Parathyroid adenoma (tissue), 2 donors: ENCODE results near the gene KCNK4.
A peak's percentile ranks its signal among the peaks of the same experiment; 100 is the strongest.

Experiments
- H2AFZ ChIP-seq: fragments of 300-600 bp; sonication (generic); one replicate; pipeline ENCODE4 v1.7.0; 2017; ENCODE audit warnings: antibody characterized with exemption, mild to moderate bottlenecking
- H3K27ac ChIP-seq: fragments of 300-600 bp; sonication (generic); one replicate; pipeline ENCODE4 v1.7.0; 2017
- H3K27me3 ChIP-seq: fragments of 300-600 bp; sonication (generic); one replicate; pipeline ENCODE4 v1.7.0; 2017; ENCODE audit warnings: low read length; ENCODE audit not compliant: control insufficient read depth, insufficient read depth
- H3K36me3 ChIP-seq: fragments of 300-600 bp; sonication (generic); one replicate; pipeline ENCODE4 v1.7.0; 2017; ENCODE audit warnings: low read length; ENCODE audit not compliant: control insufficient read depth, insufficient read depth
- H3K4me1 ChIP-seq: fragments of 300-600 bp; sonication (generic); one replicate; pipeline ENCODE4 v1.7.0; 2017; ENCODE audit warnings: control low read depth
- H3K4me2 ChIP-seq: fragments of 300-600 bp; sonication (generic); one replicate; pipeline ENCODE4 v1.7.0; 2017; ENCODE audit warnings: low read length
- H3K4me3 ChIP-seq: fragments of 300-600 bp; sonication (generic); one replicate; pipeline ENCODE4 v1.7.0; 2017; ENCODE audit warnings: low read depth, low read length
- H3K79me2 ChIP-seq: fragments of 300-600 bp; sonication (generic); one replicate; pipeline ENCODE4 v1.7.0; 2017; ENCODE audit warnings: control low read depth
- H3K9ac ChIP-seq: fragments of 300-600 bp; sonication (generic); one replicate; pipeline ENCODE4 v1.7.0; 2017; ENCODE audit warnings: mild to moderate bottlenecking
- H3K9me3 ChIP-seq: fragments of 300-600 bp; sonication (generic); one replicate; pipeline ENCODE4 v1.7.0; 2017; ENCODE audit warnings: low read length; ENCODE audit not compliant: control insufficient read depth
- TF ChIP-seq, protein P1 (sequence below): fragments of 300-600 bp; sonication (generic); IDR thresholded peaks from one replicate; pipeline ENCODE4 v1.7.0; 2017; ENCODE audit warnings: antibody characterized with exemption, mild to moderate bottlenecking
- donor health status: primary hyperparathyroidism.

KCNK4 gene

DNA sequence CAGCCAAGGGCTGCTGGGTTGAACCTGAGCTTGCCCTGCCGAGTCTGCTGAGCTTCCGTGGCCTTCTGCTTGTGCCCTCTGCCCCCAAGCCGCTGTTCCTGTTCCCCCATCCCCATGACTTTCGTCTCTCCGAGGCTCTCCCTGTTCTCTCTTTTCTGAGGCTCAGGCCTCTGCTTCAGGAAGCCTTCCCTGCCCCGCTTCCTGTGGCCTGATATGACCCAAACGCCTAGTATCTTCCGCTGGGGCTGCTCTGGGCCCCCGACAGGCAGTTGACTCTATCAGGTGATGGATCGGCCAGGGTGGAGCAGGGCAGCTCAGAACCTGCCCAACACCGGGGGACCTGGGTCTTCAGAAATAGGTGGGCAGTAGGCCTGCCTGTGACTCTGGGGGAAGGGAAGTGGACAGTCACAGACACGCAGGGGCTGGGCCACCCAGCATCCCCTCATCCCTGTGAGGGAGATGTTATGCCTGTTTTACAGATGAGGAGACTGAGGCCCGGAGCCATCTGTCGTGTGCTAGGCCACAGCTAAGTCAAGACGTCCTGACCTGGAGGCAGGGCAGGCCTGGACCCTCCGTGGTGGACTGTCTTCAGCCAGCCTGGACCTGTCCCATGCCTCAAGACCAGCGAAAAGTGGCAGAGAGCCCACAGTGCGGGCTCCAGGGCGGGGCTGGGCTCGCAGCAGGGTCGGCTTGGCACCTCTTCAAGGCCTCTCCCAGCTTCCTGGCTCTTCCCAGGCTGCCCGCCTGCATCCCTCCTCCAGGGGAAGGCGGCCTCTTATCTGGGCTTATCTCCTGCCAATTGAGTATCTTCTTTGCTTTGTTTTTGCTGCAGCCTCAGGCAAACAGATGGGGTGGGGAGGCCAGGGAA, 22.8 kb upstream of the KCNK4 start:
- Histone ChIP-seq H3K4me1 (peaks cover 10% of the 10 kb centered on the region), H3K79me2 (no peaks in the 10 kb centered on the region), H3K27ac (peak overlapping the region; percentile 97), H3K4me2 (peak overlapping the region; percentile 91), H3K9ac (no peak overlapping the region), H3K27me3 (no peaks in the 10 kb centered on the region), H3K9me3 (no peaks in the 10 kb centered on the region), H3K4me3 (peak overlapping the region; percentile 83), H2AFZ (peak overlapping the region; percentile 5), H3K36me3 (no peaks in the 10 kb centered on the region)
- TF ChIP-seq, protein P1, sequence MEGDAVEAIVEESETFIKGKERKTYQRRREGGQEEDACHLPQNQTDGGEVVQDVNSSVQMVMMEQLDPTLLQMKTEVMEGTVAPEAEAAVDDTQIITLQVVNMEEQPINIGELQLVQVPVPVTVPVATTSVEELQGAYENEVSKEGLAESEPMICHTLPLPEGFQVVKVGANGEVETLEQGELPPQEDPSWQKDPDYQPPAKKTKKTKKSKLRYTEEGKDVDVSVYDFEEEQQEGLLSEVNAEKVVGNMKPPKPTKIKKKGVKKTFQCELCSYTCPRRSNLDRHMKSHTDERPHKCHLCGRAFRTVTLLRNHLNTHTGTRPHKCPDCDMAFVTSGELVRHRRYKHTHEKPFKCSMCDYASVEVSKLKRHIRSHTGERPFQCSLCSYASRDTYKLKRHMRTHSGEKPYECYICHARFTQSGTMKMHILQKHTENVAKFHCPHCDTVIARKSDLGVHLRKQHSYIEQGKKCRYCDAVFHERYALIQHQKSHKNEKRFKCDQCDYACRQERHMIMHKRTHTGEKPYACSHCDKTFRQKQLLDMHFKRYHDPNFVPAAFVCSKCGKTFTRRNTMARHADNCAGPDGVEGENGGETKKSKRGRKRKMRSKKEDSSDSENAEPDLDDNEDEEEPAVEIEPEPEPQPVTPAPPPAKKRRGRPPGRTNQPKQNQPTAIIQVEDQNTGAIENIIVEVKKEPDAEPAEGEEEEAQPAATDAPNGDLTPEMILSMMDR = no peak

DNA sequence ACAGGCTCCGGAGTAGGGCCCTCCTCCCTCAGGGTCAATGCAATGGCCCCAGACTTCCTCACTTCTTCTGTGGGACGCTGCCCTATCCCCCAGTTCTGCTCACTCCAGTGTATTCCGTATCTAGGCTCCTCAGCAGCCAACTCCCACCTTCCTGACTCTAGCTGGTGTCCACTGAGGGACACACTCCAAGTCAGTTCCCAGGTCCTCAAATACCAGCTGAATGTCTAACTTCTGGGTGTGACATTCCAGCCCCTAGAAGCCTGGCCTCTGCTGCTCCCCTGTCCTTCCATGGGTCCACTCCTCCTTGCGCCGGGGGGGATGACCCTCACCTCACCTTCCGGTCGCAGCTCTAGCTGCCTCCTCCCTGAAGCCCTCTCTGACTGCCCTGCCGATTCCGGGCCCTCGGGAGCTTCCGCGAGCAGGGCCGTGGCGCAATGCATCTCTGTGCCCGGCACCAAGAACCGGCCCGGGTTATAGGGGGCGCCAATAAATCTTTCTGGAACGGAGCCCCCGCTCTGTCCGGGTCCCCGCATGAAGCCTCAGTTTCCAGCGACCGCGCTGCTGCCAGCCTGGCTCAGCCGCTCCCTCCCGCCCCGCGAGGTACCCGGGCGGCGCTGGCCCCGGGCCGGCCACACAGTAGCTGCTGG, 22.1 kb upstream of the KCNK4 start:
- TF ChIP-seq, protein P1 = no peak
- Histone ChIP-seq H3K27me3 (no peaks in the 10 kb centered on the region), H3K79me2 (no peaks in the 10 kb centered on the region), H3K4me2 (peak overlapping the region; percentile 91), H3K9me3 (no peaks in the 10 kb centered on the region), H2AFZ (peak overlapping the region; percentile 73), H3K36me3 (no peaks in the 10 kb centered on the region), H3K9ac (peak overlapping the region; percentile 42), H3K4me3 (peak overlapping the region; percentile 83), H3K27ac (peak overlapping the region; percentile 97), H3K4me1 (peaks cover 10% of the 10 kb centered on the region)

DNA sequence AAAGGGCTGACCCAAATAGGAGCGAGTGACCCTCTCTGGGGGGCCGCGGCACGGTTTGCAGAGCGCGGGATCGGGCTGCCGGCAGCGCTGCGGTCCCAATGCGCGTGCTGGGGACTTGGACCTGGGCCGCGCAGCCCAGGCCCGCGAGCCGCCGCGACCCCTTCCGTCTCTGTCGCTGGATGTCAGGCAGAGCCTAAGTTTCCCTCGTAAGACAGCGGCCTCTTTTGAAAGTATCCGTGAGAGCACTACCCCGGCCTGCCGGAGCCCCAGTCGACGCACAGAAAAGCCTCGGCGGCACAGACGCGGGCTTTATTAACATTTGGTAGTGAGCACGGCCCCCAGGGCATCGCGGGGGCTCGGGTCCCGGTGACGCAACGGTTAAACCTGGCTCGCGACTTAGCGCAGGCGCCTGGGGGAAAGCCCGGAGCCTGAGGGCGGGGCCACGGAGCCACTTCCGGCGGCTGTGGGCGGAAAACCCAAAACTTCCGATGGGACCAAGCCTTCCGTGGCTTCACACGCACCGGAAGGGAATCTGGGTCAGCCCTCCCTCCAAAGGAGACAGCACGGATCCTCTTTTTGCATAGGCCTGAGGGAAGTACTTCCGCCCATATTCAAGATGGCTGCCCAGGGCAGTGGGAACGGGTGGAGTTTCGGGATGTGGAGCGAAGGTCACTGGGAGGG, 21.4 kb upstream of the KCNK4 start:
- peak overlapping the region; percentile 73 for H2AFZ ChIP-seq
- no peaks in the 10 kb centered on the region for H3K36me3 ChIP-seq
- H3K9me3 ChIP-seq = no peaks in the 10 kb centered on the region
- peak overlapping the region; percentile 90 for H3K4me3 ChIP-seq
- H3K27me3 ChIP-seq = no peaks in the 10 kb centered on the region
- H3K27ac ChIP-seq = peak overlapping the region; percentile 97
- peak overlapping the region; percentile 93 for H3K4me2 ChIP-seq
- H3K79me2 ChIP-seq = no peaks in the 10 kb centered on the region
- TF ChIP-seq, protein P1 = no peak
- peak overlapping the region; percentile 42 for H3K9ac ChIP-seq
- peaks cover 10% of the 10 kb centered on the region for H3K4me1 ChIP-seq

DNA sequence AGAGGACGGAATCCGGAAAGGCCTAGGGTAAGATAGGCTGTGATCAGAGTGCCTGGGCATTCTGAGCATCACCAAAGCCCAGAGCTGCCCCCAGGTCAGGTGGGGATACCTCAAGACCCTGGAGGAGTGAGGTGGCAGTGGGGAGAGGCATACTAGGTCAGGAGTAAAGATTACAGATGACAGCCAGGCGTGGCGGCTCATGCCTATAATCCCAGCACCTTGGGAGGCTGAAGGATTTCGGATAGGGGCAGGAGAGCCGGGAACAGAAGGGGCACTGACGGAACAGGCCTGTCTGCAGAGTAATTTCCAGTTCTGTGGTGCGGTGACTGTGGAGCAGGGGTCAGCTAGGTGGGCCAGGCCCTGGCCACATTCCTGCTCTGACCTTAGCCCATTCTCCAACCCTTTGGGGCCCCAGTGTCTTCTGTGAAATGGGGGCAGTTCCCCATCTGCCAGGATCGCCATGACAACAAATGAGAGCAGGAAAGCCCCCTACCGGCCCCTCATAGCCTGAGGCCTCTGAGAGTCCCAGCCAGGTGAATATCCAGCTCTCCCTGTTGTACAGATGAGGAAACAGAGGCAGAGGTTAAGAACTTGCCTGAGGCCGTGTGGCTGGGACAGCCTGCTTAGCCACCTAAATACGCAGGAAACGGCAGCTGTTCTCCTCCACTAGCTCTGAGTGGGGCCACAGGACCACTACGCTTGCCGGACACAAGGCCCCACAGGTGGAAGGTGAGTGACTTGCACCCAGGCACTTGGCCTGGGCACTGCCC, 15.9 kb upstream of the KCNK4 start:
- Histone ChIP-seq H3K9me3 (no peaks in the 10 kb centered on the region), H3K79me2 (no peaks in the 10 kb centered on the region), H3K4me1 (no peaks in the 10 kb centered on the region), H3K27ac (no peak overlapping the region), H3K4me3 (no peak overlapping the region), H3K9ac (no peak overlapping the region), H3K36me3 (no peaks in the 10 kb centered on the region), H3K4me2 (no peak overlapping the region), H3K27me3 (no peaks in the 10 kb centered on the region), H2AFZ (no peak overlapping the region)
- TF ChIP-seq, protein P1 = no peak
